HG03432 (cell line): Measurements from ENCODE around the gene COL20A1.
"Not testable (repeated sequence)": the region's sequence is repeated elsewhere in the genome, so short reads cannot be mapped to it uniquely, and the experiment has no call there.

Experiments
- ATAC-seq: cut with Tn5 transposase; IDR thresholded peaks from one replicate; pipeline ENCODE4 v1.9.1; 2021; ENCODE audit warnings: mild to moderate bottlenecking, moderate library complexity; ENCODE audit not compliant: unreplicated experiment

COL20A1 gene

GRCh38 chr20:63370618-63371187 lies 77.7 kb downstream of the COL20A1 start:
- ATAC-seq, result no peak

- ATAC-seq, result no peak
Observed at GRCh38 chr20:63371291-63371865, 78.4 kb downstream of the COL20A1 start.

- no peak for ATAC-seq
Observed at GRCh38 chr20:63372971-63373885, 80.2 kb downstream of the COL20A1 start.

- ATAC-seq, result no peak
Observed at GRCh38 chr20:63373996-63374395, 81.0 kb downstream of the COL20A1 start.

- ATAC-seq, result no peak
Observed at GRCh38 chr20:63374504-63374903, 81.5 kb downstream of the COL20A1 start.

GRCh38 chr20:63375438-63375837 lies 82.5 kb downstream of the COL20A1 start:
- no peak for ATAC-seq

GRCh38 chr20:63376283-63377250 lies 83.6 kb downstream of the COL20A1 start:
- no peak for ATAC-seq

- ATAC-seq, result no peak
Observed at GRCh38 chr20:63377256-63377941, 84.4 kb downstream of the COL20A1 start.

GRCh38 chr20:63377951-63378381 lies 85.0 kb downstream of the COL20A1 start:
- no peak for ATAC-seq

- ATAC-seq, result no peak
Observed at GRCh38 chr20:63378626-63379025, 85.6 kb downstream of the COL20A1 start.

GRCh38 chr20:63379296-63379695 lies 86.3 kb downstream of the COL20A1 start:
- no peak for ATAC-seq

- not testable (repeated sequence) for ATAC-seq
Observed at GRCh38 chr20:63379872-63380271, 86.9 kb downstream of the COL20A1 start.

GRCh38 chr20:63380346-63380870 lies 87.4 kb downstream of the COL20A1 start:
- no peak for ATAC-seq

GRCh38 chr20:63381781-63382431 lies 88.9 kb downstream of the COL20A1 start:
- ATAC-seq, result no peak

- no peak for ATAC-seq
Observed at GRCh38 chr20:63382551-63383300, 89.7 kb downstream of the COL20A1 start.

- ATAC-seq, result no peak
Observed at GRCh38 chr20:63383556-63383955, 90.6 kb downstream of the COL20A1 start.

GRCh38 chr20:63384336-63384735 lies 91.3 kb downstream of the COL20A1 start:
- no peak for ATAC-seq
